ENCODE data around the gene NPDC1.

NPDC1 gene

GRCh38 chr9:136991993-136992818, 53.8 kb downstream of the NPDC1 start, which contains the start of gene PAXX:
PAXX (plus strand) TSS chr9:136992422; CDS start chr9:136992444, 22 bp downstream.
- TF ChIP-seq MAX (IDR thresholded peaks at IDR 0.05) (peak; percentile 91), TAF1 (IDR thresholded peaks at IDR 0.05; ENCODE audit: low read depth) (peak; percentile 8; the same call in 1 of the 2 replicates), RAD21 (IDR thresholded peaks at IDR 0.05; ENCODE audit: low read depth) (no peak), USF1 (IDR thresholded peaks at IDR 0.05) (no peak), YY1 (IDR thresholded peaks at IDR 0.05; ENCODE audit: low read depth) (peak; percentile 77)

GRCh38 chr9:136990242-136990911, 55.6 kb downstream of the NPDC1 start:
- TF ChIP-seq TEAD4 (IDR thresholded peaks at IDR 0.05) (no peak), TCF12 (IDR thresholded peaks at IDR 0.05; ENCODE audit: low read depth) (peak; percentile 34; the same call in 1 of the 2 replicates), USF1 (IDR thresholded peaks at IDR 0.05) (peak; percentile 9; the same call in 1 of the 2 replicates), CREB1 (IDR thresholded peaks at IDR 0.05; ENCODE audit: low read depth) (no peak), NFIC (IDR thresholded peaks at IDR 0.05) (peak; percentile 46; the same call in 1 of the 2 replicates)
- TF ChIP-seq, protein P1, sequence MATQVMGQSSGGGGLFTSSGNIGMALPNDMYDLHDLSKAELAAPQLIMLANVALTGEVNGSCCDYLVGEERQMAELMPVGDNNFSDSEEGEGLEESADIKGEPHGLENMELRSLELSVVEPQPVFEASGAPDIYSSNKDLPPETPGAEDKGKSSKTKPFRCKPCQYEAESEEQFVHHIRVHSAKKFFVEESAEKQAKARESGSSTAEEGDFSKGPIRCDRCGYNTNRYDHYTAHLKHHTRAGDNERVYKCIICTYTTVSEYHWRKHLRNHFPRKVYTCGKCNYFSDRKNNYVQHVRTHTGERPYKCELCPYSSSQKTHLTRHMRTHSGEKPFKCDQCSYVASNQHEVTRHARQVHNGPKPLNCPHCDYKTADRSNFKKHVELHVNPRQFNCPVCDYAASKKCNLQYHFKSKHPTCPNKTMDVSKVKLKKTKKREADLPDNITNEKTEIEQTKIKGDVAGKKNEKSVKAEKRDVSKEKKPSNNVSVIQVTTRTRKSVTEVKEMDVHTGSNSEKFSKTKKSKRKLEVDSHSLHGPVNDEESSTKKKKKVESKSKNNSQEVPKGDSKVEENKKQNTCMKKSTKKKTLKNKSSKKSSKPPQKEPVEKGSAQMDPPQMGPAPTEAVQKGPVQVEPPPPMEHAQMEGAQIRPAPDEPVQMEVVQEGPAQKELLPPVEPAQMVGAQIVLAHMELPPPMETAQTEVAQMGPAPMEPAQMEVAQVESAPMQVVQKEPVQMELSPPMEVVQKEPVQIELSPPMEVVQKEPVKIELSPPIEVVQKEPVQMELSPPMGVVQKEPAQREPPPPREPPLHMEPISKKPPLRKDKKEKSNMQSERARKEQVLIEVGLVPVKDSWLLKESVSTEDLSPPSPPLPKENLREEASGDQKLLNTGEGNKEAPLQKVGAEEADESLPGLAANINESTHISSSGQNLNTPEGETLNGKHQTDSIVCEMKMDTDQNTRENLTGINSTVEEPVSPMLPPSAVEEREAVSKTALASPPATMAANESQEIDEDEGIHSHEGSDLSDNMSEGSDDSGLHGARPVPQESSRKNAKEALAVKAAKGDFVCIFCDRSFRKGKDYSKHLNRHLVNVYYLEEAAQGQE (IDR thresholded peaks at IDR 0.05; ENCODE audit: low read depth), result no peak

All from Ishikawa (cell line).